SKM-1 treated with dmso at 0.1 percent for 144 hours (cell line): Measurements from ENCODE around the gene C12orf57.

Source experiments
- DNase-seq: peaks from one replicate; lab custom pipeline; 2025; ENCODE audit not compliant: unreplicated experiment; lab: John Stamatoyannopoulos, UW

The C12orf57 gene

DNA sequence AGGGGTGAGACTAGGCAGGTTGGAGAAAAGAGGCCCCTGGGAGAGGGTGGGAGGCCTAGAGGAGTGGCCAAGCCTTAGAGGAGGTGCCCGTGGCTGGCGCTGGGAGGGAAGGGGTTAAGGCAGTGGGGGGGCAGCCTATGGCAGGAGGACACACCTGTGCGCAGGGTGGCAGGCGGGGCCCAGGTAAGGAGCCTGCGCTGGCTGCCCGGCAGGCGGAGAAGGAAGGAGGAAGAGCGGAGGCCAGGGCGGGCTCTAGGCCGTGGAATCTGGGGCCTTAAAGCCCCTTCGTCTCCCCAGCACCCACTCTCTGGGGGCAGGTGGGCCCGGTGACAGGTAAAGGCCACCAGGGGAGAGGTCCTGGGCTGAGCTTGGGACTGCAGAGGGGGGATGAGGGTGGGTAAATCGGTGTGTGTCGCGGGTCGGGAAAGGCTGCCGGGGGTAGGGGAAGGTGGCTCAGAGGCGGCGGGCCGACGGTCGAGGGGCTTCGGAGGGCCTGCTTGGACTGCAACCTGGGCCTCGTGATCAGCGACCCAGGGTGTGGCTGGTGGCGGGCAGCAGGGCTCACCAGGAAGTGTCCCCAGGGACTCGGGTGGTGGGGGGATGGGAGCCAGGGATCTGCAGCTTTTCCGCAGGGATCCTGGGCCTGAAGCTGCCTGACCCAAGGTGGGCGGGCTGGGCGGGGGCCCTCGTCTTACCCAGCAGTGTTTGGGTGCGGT, 19.4 kb downstream of the C12orf57 start:
- no peak for DNase-seq

DNA sequence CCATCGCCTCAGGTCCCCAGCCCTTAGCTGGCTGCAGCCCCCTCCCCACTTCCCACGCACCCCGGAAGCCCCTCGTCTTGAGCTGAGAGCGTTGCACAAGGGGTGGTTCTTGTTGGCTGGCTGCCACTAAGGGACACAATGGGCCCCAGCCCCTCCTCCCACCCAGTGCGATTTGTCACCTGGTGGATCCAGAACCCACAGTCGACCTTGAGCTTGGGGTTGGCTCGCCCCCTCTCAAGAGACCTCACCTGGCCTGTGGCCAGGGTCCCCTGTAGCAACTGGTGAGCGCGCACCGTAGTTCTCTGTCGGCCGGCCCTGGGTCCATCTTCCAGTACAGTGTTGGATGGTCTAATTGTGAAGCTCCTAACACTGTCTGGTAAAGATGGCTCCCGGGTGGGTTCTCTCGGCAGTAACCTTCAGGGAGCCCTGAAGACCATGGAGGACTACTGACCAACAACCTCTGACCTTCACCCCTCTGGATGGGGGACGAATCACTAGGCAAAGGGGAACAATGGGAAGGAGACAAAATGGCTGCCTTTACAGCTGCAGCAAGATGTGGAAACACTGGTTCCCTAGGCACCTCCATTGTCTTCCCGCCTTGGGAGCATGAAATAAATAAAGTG, 20.1 kb downstream of the C12orf57 start:
- DNase-seq, result no peak

DNA sequence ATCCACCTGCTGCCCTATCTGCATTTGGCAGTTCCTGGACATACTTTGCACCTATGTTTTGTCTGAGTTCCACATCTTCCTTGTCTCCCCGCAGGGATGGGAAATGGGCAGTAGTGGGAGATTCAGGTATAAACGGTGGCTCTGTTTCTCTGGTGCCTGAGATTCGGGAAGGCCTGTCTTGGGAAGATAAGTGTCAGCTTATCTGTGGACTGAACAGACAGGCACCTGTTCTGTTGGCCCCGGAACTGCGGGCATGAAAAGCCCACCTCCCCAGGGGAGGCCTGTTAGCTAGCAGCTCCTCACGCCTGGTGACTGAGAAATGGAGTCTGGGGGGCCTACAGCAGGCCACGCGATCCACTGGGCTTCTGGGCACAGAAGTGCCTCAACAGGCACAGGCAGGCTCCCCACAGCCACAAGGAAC, 20.8 kb downstream of the C12orf57 start:
- no peak for DNase-seq

DNA sequence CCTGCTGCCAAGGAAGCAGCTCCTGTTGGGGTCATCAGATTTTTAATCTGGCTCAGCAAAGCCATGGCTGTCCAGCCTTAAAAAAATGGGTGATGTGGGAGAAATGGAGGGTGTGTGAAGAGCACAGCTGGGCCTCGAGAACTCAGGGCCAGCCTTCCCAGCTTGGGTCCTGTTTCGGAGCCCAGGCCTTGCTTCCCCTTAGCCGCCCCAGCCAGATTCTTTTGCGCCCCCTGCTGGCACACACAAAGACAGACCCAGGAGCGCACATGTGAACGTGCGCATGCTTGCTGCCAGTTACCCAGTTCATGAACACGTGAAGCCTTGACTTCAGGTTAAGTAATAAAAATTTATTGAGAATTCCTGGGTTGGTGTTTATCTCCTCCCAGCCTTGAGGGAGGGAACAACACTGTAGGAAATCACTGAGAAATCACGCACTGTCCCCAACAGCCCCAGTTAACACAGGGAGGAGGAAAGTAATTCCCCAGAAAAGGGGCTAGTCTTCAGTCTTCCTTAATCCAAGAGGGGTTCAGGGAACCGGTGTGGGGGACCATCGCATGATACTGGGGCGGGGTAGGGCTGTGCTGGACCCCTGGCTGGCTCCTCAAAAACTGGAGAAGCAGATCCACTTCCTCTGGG, 21.3 kb downstream of the C12orf57 start:
- DNase-seq, result peak; percentile 47

DNA sequence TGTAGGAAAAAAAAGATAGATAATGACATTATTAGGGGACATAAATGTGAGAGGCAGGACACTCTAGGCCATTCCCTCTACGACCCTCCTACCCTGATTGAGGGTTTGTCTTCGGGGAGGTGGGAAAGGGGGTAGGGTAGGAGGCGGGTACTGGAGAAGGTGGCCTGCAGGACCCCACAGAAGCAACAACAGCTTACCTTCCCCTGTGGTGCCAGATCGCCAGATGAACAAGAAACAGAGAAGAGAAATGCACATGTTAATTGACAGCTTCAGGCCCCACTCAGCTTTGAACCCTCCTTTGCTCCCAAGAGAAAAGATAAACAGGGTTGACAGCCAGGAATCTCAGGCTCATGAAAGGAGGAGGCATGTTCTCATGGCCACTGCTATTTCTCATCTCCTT, 21.9 kb downstream of the C12orf57 start:
- no peak for DNase-seq

DNA sequence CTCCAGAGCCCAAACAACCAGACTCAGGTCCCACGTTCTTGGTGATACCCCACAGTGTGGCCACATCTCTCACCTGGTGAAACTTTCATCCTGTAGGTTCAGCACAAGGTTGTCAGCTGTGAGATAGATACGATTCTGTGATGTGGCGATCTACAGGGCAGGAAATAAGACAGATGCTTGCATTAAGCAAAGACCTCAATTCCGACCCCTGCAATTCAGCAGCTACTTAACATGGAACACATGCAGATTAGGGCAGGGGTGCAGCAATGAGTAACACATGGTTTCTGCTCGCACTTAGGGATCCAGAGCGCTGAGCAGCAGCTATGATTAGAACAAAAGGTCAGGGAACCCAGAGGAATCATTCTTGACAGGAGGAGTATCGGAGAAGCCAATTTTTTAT, 22.5 kb downstream of the C12orf57 start:
- no peak for DNase-seq

- DNase-seq, result no peak
Observed at GRCh38 chr12:6967651-6968100, 23.9 kb downstream of the C12orf57 start.

DNA sequence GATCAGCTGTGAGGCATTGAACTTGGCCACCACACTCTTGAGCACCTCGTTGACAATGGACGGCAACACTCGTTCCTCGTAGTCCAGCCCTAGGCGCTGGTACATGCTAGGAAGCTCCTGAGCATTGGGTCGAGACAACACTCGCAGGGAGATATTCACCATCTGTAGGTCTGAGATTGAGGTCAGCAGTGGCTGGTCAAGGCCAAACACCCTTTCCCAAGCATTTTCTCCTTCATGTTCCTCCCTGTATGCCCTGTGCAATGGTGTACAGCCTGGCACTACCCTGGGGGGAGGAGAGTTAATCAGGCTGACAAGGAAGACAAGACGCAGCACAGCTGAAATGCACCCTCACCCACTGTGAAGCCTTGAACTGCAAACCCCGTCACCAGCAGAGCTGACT, 24.6 kb downstream of the C12orf57 start:
- DNase-seq, result no peak

DNA sequence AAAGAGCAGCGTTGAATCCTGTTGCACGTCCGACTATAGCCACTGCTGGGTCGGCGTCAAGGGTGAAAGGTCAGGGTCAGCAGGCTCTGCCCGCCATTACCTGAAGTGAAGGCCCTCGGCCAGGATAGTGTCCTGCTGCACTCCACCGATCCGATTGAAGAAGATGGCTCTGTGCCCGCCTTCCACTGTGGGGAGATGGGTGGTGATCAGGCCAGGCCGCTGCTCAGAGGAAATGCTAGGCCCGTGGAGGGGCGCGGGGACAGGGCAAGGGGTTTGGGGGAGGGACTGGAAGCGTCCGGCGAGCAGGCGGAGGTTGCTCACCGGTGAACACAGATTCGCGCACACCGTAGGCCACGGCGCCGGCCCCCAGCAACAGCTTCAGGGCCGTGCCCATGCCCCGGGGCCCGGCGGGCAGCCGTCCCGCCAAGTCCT, 26.3 kb downstream of the C12orf57 start:
- DNase-seq, result no peak

DNA sequence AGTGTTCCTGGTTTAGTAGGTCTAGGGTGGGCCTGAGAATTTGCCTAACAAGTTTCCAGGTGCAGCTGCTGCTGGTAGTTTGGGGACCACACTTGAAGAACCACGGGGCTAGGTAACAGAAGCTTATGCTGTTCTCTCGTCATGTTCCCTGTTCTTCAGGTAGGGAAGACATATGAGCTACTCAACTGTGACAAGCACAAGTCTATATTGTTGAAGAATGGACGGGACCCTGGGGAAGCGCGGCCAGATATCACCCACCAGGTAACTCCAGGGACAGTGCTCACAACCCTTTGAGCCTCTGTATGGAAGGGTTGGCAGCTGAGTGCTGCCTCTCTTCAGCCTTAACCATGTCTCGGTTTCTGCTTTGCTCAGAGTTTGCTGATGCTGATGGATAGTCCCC, 30.4 kb downstream of the C12orf57 start:
- no peak for DNase-seq

- DNase-seq, result no peak
Observed at GRCh38 chr12:6975297-6976032, 31.6 kb downstream of the C12orf57 start.

DNA sequence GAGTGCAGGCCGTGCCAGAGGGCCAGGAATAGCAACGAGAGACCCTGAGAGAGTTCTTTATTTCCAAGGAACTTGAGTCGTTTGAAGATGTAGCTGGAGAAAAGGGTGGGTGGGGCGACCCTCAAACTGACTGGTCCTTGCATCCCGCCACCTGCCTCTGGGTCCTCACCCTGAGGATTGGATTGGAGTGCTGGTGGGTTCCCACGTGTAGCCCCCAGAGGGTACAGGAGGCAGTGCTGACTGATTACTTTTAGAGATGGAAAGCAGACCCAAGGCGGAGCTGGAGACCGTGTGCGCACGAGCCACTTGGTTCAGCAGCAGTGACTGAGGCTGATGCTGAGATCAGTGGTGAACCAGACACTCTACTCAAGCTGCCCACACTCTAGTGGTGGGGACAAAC, 33.8 kb downstream of the C12orf57 start:
- DNase-seq, result no peak

- no peak for DNase-seq
Observed at GRCh38 chr12:6978188-6978587, 34.4 kb downstream of the C12orf57 start.

- DNase-seq, result no peak
Observed at GRCh38 chr12:6978611-6979011, 34.8 kb downstream of the C12orf57 start.

GRCh38 chr12:6979021-6979420, 35.2 kb downstream of the C12orf57 start:
- no peak for DNase-seq

GRCh38 chr12:6979453-6979852, 35.6 kb downstream of the C12orf57 start:
- DNase-seq, result no peak

- DNase-seq, result no peak
Observed at GRCh38 chr12:6980075-6980474, 36.3 kb downstream of the C12orf57 start.

DNA sequence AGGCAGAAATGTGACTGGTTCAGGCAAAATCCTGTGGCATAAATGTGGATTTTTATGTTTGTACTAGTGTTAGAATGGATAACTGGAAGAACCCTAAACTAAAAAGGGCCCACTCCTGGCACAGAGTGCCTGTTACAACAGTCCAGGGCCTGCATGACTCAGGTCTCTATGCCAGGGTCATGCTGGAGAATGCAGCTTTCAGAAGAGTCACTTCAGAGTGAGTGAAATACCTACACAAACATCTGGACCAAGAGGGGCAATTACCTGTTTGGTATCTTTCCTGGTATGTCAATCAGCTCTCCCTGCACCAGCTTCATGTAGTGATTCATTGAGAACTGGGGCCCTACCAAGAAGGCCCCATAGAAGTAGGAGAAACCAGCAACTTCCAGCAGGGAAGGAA, 36.9 kb downstream of the C12orf57 start:
- no peak for DNase-seq

DNA sequence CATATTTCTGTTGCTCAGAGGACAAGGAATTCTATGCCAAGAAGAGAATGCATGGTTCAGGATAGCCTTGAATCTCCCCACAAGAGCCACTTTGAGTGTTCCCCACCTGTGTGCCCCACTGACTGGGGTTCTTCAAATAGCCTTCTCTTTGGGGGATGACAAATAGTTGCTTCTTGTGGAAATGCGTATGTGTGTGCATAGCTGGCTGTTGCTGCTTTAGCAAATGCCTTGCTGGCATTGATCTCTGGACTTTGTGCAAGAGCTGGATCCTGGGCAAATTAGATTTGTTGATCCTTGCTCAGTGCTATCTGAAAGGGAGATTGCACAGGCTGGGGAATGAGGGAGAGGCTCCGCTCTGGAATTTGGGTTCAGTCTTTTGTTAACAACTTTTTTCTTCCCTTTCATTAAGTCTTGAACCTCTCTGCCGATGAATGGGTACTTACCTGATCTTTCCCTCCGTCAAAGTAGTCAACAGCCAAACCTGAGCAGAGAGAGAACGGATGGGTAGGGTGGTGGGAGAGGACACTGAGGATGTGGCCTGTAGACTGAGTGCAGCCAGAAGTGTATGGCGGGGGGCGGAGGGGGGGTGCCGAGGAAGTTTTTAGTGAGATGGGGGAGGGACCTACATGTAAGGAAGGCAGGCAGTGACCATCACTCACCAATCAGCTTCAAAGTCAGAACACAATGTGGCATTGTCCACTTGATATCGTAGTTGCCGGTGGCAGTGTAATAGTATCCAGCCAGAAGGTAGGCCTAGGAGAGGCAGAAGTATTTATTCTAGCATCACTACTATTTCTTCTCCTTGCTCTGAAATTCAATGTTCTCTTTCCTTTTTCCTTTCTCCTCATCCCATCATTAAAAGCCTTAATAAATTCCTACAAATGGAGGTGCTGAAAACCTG, 37.6 kb downstream of the C12orf57 start:
- DNase-seq, result no peak

DNA sequence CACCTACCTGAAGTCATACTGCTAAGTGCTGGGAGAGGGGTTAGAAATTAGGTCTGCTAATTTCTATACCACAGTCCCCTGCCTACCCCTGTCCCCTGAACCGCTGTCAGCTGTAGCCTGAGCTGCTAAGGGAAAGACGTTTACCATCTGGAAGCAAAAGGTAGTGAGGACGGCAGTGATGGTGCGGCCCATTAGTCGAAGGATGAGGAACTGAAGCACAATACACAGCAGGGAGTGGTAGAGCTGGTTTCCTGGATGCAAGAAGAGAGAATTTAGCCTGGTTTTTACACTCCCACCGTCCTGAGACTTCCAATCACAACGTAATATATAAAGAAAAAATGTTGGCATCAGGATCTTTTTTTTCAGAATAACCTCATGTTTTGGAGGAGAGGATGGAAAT, 38.7 kb downstream of the C12orf57 start:
- DNase-seq, result no peak
